ELF-1 (cell line): ENCODE measurements around the gene SMOC1.

Experiments used
- DNase-seq: peaks from one replicate; pipeline ENCODE4 v3.0.0-alpha.2; 2016; ENCODE audit warnings: low read depth, low spot score

Gene SMOC1

DNA sequence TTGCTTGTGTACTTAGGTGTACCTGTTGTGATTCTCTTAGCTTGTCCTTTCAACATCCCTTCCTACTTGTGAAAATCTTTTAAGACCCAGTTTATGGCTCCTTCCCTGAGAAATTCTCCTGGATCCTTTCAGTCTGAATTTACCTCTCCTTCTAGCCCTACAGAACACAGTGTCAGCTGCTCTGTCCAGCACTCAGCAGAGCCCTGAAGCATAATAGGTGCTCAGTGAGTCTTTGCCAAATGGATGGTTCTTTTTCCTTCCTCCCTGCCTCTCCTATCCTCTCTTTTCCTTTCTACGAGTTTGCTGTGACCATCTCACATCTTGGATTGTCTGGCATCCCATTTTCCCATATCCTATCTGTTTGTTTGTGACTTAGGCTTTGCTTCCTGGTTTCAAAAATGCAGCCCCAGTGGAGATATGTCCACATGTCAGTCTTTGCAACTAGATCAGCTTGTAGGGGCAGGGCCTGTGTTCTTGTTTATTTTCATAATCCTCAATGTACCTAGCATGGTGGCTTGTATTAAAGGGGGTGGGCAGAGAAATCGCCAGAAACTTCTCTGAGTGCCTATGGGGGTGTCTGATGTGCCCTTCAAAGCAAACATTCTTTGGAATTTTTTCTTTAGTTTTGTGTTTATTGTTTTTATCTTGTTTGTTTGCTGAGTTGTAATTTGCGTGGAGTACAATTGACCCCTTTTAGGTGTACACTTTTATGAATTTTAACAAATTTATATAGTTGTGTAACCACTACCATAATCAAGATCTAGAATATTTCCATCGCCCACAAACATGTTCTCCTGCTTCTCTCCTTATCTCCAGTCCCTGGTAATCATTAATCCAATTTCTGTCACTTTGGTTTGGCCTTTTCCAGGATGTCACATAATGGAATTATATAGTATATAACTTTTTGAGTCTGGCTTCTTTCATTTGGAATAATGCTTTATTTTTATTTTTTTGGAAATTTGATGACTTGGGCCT is 62.8 kb downstream of the SMOC1 start:
- no peak for DNase-seq

- DNase-seq = peak; percentile 67
These were observed 64.0 kb downstream of the SMOC1 start for GRCh38 chr14:69943084-69943780.

DNA sequence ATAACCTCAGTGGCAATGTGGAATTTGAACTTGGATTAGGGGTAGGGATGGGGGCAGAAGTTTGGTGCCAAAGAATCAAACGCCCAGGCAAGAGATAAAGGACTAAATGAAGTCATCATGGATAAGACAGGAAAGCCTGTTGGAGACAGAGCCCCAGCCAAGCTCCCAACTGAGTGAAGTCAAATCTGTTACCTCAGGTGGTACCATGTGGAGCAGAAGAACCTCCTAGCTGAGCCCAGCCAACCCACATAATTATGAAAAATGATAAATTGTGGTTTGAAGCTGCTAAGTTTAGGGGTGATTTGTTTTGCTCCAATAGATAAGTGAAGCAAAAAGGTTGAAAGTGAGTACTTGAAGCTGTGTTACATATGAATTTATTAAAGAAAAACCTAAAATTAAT is 66.1 kb downstream of the SMOC1 start:
- no peak for DNase-seq

DNA sequence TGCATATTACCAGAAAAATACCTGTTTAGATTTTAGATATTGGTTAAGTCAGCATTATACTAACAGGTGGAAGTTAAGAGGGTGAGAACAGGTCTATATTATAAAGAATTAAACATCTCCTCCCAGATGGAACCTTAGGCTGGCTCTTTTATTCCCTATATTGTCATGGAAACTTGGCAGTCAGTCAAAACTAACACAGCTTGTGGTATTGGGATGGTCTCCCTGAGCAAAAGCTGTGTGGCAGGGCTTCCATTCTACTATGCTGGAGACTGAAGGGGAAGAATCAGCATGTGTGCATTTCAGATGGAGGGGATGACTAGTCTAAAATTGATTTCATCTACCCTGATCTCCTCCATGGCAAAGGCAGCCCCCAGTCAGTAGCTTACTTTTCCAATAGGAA is 66.7 kb downstream of the SMOC1 start:
- DNase-seq = no peak

DNA sequence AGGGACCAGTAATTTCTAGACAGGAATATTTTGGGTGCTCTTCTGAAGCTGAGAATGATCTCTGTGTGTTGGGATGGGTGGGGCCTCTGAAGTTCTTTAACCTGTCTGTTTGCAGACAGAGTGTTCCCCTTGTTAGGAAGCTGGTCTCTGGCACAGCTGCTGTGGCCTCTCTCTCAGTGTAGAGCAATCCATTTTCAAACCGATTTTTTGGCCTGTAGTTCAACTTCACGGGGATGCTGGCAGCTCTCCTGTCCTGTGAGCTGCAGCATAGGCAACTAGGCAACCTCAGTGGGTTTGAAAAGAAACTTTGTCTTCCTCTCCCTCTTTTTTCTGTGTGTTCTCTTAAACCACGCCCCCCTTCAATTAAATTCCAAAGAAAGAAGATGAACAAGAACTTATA is 69.1 kb downstream of the SMOC1 start:
- no peak for DNase-seq

- DNase-seq = no peak
These were observed 72.0 kb downstream of the SMOC1 start for GRCh38 chr14:69951263-69951662.

DNA sequence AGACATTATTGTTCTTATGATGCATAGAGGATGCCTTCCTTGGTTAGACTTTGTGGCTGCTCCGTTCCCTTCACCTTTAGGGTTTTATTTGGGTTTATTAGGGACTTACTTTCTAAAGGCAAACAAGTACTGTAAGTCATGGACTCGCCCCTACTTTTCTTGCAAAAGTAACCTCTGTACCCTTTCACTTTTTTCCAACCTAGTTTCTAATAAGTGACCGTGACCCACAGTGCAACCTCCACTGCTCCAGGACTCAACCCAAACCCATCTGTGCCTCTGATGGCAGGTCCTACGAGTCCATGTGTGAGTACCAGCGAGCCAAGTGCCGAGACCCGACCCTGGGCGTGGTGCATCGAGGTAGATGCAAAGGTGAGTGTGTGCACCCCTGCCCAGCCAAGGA is 72.7 kb downstream of the SMOC1 start:
- DNase-seq = no peak

DNA sequence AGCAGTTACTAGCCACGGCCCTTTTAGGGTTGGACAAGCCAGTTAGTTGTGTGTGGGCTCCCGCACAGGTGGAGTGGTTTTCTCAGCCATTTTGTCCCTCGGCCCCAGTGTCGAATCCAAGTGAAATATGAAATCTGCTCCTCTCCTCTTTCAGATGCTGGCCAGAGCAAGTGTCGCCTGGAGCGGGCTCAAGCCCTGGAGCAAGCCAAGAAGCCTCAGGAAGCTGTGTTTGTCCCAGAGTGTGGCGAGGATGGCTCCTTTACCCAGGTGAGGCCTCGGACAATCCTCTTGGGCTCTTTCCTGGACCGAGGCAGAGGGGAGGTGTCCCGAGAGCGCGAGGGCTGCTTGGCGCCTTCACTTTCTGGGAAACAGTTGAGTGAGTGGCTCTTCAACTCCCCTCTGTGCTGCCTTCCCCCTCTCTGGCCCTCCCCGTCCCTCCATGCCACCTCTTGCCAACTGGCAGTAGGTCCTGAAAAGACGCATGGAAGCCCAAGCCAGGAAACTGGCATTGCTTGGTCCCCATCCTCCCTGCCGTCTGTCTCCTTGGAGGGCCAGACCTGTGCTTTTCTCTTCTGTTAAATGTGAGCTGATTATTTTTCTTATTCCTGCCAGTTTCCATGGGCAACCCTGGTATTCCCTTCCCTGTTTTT is 74.2 kb downstream of the SMOC1 start:
- DNase-seq = no peak

DNA sequence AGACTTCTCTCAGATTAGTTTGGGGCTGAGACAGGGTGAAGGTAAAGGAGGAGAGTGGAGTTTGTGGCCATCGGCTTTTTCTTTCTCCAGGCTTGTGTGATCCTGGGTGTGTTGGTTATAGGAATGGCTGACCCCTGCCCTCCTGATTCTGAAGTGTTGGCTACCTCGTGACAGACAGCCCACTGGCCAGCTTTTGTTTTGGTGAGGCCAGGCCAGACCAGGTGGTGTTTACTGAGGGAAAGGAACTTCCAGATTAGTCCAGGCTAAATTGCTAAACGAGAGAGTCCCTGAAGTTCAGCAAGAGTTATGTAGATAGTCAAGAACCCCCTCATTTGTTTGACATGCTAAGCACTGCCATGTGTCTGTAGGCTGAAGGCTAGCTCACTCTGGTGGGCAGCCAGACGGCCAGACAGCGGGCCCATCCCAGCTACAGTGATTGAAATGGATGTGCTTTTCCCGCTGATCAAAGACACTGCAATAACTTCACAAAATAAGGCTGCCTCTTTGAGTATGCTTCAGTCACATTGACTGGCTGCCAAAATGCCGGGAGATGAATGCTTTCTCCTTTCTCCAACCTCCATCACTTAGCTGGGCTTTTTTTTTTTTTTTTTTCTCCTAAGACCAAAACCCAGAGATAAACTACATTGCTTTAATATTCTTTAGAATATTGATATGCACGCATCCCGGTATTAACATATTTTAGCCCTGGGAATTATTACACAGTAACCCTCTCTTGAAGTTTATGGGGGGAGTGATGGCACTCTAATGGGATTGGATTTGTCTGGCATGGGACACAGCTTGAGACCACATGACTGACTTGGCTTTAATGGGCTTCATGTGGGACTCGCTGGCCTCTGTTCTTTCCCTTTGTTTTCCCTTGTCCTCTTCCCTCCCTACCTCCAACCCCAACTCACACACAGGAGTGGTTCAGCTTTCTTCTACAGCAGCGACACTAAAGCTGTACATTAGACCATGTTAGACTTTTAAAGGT is 76.9 kb downstream of the SMOC1 start:
- no peak for DNase-seq

- no peak for DNase-seq
These were observed 77.8 kb downstream of the SMOC1 start for GRCh38 chr14:69956970-69957369.

- no peak for DNase-seq
These were observed 78.8 kb downstream of the SMOC1 start for GRCh38 chr14:69957986-69958385.

GRCh38 chr14:69959136-69959535 is 79.9 kb downstream of the SMOC1 start:
- no peak for DNase-seq

GRCh38 chr14:69960296-69960695 is 81.1 kb downstream of the SMOC1 start:
- DNase-seq = no peak

GRCh38 chr14:69963966-69964365 is 84.8 kb downstream of the SMOC1 start:
- DNase-seq = no peak

DNA sequence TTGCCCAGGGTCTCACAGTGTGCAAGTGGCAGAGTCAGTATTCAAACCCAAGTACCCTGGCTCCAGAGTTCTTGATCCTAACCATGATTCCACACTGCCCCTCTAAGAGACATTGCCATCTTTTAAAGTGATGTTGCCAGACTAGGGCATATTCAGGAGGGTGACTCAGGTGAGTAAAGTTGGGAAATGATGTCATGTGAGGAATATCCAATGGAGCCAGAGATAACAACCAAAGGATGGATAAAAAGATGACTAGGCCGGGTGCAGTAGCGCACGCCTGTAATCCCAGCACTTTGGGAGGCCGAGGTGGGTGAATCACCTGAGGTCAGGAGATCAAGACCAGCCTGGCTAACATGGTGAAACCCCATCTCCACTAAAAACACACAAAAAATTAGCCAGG is 85.6 kb downstream of the SMOC1 start:
- DNase-seq = no peak

- no peak for DNase-seq
These were observed 88.9 kb downstream of the SMOC1 start for GRCh38 chr14:69968132-69968531.

- DNase-seq = no peak
These were observed 89.5 kb downstream of the SMOC1 start for GRCh38 chr14:69968681-69969080.

GRCh38 chr14:69972755-69973154 is 93.5 kb downstream of the SMOC1 start:
- DNase-seq = no peak

DNA sequence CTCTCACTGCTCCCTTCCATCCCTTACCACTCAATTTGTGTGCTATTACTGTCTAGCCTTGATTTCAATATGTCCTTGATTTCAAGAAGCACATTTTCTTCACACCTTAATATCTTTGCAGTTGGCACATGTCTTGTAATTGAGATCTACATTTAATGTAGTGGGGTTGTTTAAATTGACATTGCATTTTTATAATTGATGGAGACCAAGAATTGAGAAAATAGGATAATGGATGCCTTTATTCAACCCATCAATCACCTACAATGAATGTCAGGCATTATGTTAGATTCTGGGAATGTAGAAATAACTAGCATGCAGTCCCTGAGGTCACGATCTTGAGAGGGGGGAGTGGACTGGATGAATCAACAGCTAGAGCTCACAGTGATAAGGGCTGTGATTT is 94.6 kb downstream of the SMOC1 start:
- DNase-seq = no peak

GRCh38 chr14:69979882-69980281 is 100.7 kb downstream of the SMOC1 start:
- no peak for DNase-seq
